OCI-LY1 (cell line): ENCODE data around the gene ATP11A.

Experiments
- H2AFZ ChIP-seq: fragments of 200-600 bp; sonication (generic), shearing (Covaris generic); 2 replicates; pipeline ENCODE4 v1.6.0; 2014; ENCODE audit warnings: antibody characterized with exemption, mild to moderate bottlenecking, low read length
- H3F3A ChIP-seq: fragments of 200-600 bp; sonication (generic), shearing (Covaris generic); 2 replicates; pipeline ENCODE4 v1.6.0; 2014; ENCODE audit warnings: mild to moderate bottlenecking, antibody characterized with exemption, low read length, moderate library complexity; ENCODE audit not compliant: insufficient read depth
- H3K27ac ChIP-seq: fragments of 200-600 bp; sonication (generic); 2 replicates; pipeline ENCODE4 v1.5.1; 2014; ENCODE audit warnings: low read length, mixed run types, mild to moderate bottlenecking, low read depth; ENCODE audit not compliant: poor library complexity, severe bottlenecking
- H3K27me3 ChIP-seq: fragments of 200-600 bp; sonication (generic); 2 replicates; pipeline ENCODE4 v1.6.0; 2014; ENCODE audit warnings: antibody characterized with exemption, mild to moderate bottlenecking, low read length, moderate library complexity; ENCODE audit not compliant: insufficient read depth
- H3K36me3 ChIP-seq: fragments of 200-600 bp; sonication (generic); 2 replicates; pipeline ENCODE4 v1.6.1; 2014; ENCODE audit warnings: mild to moderate bottlenecking, antibody characterized with exemption, low read length, moderate library complexity, mixed read lengths; ENCODE audit not compliant: insufficient read depth
- H3K4me1 ChIP-seq: fragments of 200-600 bp; sonication (generic); 2 replicates; pipeline ENCODE4 v1.5.1; 2014; ENCODE audit warnings: mild to moderate bottlenecking, low read length, moderate library complexity; ENCODE audit not compliant: insufficient read depth, severe bottlenecking
- H3K4me2 ChIP-seq: fragments of 200-600 bp; sonication (generic), shearing (Covaris generic); 2 replicates; pipeline ENCODE4 v1.6.1; 2014; ENCODE audit warnings: low read length
- H3K4me3 ChIP-seq: fragments of 200-600 bp; sonication (generic); 2 replicates; pipeline ENCODE4 v1.5.1; 2014; ENCODE audit warnings: low read length, low read depth, mild to moderate bottlenecking, mixed read lengths; ENCODE audit not compliant: poor library complexity, severe bottlenecking
- H3K79me2 ChIP-seq: fragments of 200-600 bp; shearing (Covaris generic); 2 replicates; pipeline ENCODE4 v1.6.1; 2016; ENCODE audit warnings: mixed run types, low read length, mixed read lengths; ENCODE audit not compliant: insufficient read depth
- H3K9ac ChIP-seq: fragments of 200-600 bp; sonication (generic), shearing (Covaris generic); 2 replicates; pipeline ENCODE4 v1.6.1; 2014; ENCODE audit warnings: mild to moderate bottlenecking, low read length, mixed read lengths
- H3K9me2 ChIP-seq: fragments of 200-600 bp; sonication (generic), shearing (Covaris generic); 2 replicates; pipeline ENCODE4 v1.6.1; 2014; ENCODE audit warnings: low read depth, mild to moderate bottlenecking, low read length, mixed read lengths
- H3K9me3 ChIP-seq: fragments of 200-600 bp; shearing (Covaris generic); 2 replicates; pipeline ENCODE4 v1.6.1; 2014; ENCODE audit warnings: low read length, mixed read lengths
- H4K20me1 ChIP-seq: fragments of 200-600 bp; sonication (generic), shearing (Covaris generic); 2 replicates; pipeline ENCODE4 v1.6.0; 2016; ENCODE audit warnings: mild to moderate bottlenecking, low read length; ENCODE audit not compliant: insufficient read depth
- EZH2 ChIP-seq: fragments of 200-600 bp; sonication (generic), shearing (Covaris generic); IDR thresholded peaks from 2 replicates; pipeline ENCODE4 v1.8.0; 2017; ENCODE audit warnings: borderline replicate concordance, mixed run types, mild to moderate bottlenecking, antibody characterized with exemption, low read length, moderate library complexity, mixed read lengths
- TF ChIP-seq, protein P1 (sequence below): fragments of 200-600 bp; sonication (generic), shearing (Covaris generic); IDR thresholded peaks from 2 replicates; pipeline ENCODE4 v1.5.1; 2017; ENCODE audit warnings: mild to moderate bottlenecking, antibody characterized with exemption, low read length, moderate library complexity, mixed read lengths

The ATP11A gene

DNA sequence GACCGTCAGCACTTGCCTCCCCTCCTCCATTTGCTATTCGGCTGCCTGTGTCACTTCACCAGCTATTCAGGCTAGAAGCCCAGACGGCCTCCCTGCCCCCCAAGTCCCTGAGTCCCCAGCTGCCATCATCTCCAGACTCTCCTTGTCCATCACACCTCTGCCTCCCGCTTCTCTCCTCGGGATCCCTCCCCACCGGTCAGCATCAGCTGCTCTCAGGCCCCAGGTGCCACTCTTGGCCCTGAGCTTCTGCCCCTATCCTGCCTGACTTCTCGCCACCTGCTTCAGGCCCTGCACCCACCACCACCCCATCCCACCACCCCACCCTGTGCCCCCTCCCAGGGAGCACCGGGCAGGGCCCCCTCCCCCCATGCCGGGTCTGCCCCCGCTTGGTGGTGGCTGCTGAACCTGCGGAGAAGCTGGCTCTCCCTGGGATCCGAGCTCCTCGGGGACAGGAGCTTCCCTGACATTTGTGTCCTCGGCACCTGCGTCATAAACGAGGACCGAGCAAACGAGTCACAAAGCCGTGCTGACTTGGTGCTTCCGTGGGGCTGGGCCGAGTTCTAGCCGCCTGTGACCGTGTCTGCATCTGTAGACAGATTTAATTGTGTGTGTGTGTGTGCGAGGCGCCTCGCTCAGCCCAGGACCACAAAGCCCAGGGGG is 208.9 kb downstream of the ATP11A start:
- Histone ChIP-seq H2AFZ (no peak overlapping the region), H3K4me3 (no peak overlapping the region), H3F3A (no peaks in the 10 kb centered on the region), H3K79me2 (no peaks in the 10 kb centered on the region), H3K4me1 (peaks cover 4% of the 10 kb centered on the region), H3K9me2 (no peaks in the 10 kb centered on the region), H3K4me2 (no peak overlapping the region), H3K27me3 (peaks cover 7% of the 10 kb centered on the region; the same call in 1 of the 2 replicates), H3K27ac (no peak overlapping the region), H4K20me1 (no peaks in the 10 kb centered on the region), H3K9ac (no peak overlapping the region), H3K9me3 (no peaks in the 10 kb centered on the region), H3K36me3 (no peaks in the 10 kb centered on the region)
- TF ChIP-seq, protein P1, sequence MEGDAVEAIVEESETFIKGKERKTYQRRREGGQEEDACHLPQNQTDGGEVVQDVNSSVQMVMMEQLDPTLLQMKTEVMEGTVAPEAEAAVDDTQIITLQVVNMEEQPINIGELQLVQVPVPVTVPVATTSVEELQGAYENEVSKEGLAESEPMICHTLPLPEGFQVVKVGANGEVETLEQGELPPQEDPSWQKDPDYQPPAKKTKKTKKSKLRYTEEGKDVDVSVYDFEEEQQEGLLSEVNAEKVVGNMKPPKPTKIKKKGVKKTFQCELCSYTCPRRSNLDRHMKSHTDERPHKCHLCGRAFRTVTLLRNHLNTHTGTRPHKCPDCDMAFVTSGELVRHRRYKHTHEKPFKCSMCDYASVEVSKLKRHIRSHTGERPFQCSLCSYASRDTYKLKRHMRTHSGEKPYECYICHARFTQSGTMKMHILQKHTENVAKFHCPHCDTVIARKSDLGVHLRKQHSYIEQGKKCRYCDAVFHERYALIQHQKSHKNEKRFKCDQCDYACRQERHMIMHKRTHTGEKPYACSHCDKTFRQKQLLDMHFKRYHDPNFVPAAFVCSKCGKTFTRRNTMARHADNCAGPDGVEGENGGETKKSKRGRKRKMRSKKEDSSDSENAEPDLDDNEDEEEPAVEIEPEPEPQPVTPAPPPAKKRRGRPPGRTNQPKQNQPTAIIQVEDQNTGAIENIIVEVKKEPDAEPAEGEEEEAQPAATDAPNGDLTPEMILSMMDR = no peak

DNA sequence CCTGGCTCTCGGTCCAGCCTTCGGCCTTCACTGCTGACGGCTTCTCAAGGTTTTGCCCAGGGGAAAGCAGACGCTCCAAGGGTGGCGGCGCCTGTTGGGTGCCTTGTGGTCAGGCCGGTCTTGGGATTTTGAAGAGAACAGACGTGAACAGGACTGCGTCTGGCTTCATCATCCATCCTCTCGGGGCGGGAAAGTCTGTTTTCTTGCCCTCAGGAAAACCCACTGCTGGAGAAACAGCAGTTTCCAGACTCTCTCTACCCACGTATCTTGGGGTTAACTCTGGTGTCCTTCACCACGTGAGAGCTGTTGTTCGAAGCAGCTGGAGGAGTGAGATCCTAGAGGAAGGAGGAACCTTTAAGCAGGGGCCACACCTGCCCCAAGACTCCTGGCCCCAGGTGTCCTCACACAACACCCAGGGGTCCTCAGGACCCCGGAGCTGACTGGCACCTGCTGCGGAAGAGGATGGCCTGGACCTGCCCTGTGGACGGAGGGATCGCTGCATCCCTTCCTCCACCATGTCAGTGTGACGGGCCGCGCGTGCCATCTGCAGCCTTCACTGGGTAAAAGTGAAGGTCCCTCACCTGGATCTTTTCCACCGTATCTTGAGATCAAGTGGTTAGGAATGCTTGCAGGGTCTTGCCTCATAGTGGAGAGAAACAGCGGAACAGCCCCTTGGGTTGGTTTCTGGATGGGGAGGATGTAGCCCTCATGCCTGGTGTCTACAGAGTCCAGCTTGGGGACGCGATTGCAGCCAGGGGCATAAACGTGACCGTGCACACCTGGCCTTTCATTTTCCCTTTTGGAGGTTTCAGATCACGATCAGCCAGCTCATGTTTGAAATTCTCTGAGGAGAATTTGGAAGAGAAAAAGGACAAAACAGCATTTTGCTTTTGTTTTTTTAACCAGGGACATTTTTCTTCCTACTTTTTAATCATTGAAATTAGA is 209.7 kb downstream of the ATP11A start:
- H3K9me3 ChIP-seq = peaks cover 2% of the 10 kb centered on the region
- no peaks in the 10 kb centered on the region for H3K79me2 ChIP-seq
- H3K9me2 ChIP-seq = no peaks in the 10 kb centered on the region
- H3K4me2 ChIP-seq = no peak overlapping the region
- H4K20me1 ChIP-seq = no peaks in the 10 kb centered on the region
- no peak overlapping the region for H3K27ac ChIP-seq
- H3F3A ChIP-seq = no peaks in the 10 kb centered on the region
- TF ChIP-seq, protein P1 = no peak
- no peak for TF ChIP-seq EZH2
- H3K36me3 ChIP-seq = no peaks in the 10 kb centered on the region
- H3K4me1 ChIP-seq = peaks cover 2% of the 10 kb centered on the region
- H3K4me3 ChIP-seq = no peak overlapping the region
- H3K27me3 ChIP-seq = peaks cover 12% of the 10 kb centered on the region; the same call in 1 of the 2 replicates
- H3K9ac ChIP-seq = no peak overlapping the region
- no peak overlapping the region for H2AFZ ChIP-seq

DNA sequence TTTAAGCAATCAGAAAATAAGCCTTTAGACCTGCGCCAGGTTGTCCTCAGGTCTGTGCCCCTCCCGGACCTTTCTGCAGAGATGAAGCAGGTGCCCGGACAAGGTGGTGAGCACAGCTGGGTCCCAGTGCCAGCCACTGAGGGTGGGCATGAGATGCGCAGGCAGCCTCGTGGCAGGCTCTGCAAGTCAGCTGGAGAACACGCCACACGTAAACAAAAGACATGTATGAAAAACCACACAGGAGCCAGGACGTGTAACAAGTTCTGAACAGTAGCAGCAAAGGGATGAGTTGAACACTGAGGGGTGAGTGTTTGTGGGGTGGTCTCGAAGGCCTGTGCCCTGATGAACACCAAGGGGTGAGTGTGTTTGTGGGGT is 210.4 kb downstream of the ATP11A start:
- Histone ChIP-seq H3K4me2 (no peak overlapping the region), H3K36me3 (no peaks in the 10 kb centered on the region; the same call in 1 of the 2 replicates), H3K9me2 (no peaks in the 10 kb centered on the region), H3F3A (no peaks in the 10 kb centered on the region), H2AFZ (no peak overlapping the region), H3K27ac (no peak overlapping the region), H3K9ac (no peak overlapping the region), H3K9me3 (peaks cover 9% of the 10 kb centered on the region), H3K4me1 (no peaks in the 10 kb centered on the region), H4K20me1 (no peaks in the 10 kb centered on the region), H3K79me2 (no peaks in the 10 kb centered on the region), H3K4me3 (no peak overlapping the region), H3K27me3 (peaks cover 18% of the 10 kb centered on the region; the same call in 1 of the 2 replicates)
- TF ChIP-seq, protein P1 = no peak
- no peak for TF ChIP-seq EZH2
